OCI-LY7 (cell line): ENCODE data around the gene TM2D1.

ENCODE experiments used
- CTCF ChIP-seq: fragments of 200-600 bp; sonication (generic); conservative IDR thresholded peaks from 2 replicates; pipeline ENCODE4 v1.5.1; 2014; ENCODE audit warnings: mild to moderate bottlenecking, antibody characterized with exemption, low read length, moderate library complexity, mixed read lengths
- EZH2phosphoT487 ChIP-seq: fragments of 200-600 bp; sonication (generic); IDR thresholded peaks from 2 replicates; pipeline ENCODE4 v1.6.1; 2018; ENCODE audit warnings: low read depth, borderline replicate concordance, mild to moderate bottlenecking, mixed run types, antibody characterized with exemption, low read length, moderate library complexity, mixed read lengths

GRCh38 chr1:61648983-61649742, 75.8 kb downstream of the TM2D1 start:
- TF ChIP-seq CTCF (no peak), EZH2phosphoT487 (no peak)
